NCI-H748 treated with DMSO at 0.1 percent for 48 hours (cell line): ENCODE measurements around the gene PGS1.
A peak's percentile ranks its signal among the peaks of the same experiment; 100 is the strongest.
"Not testable (repeated sequence)": the region's sequence is repeated elsewhere in the genome, so short reads cannot be mapped to it uniquely, and the experiment has no call there.

Source experiments
- DNase-seq: peaks from one replicate; lab custom pipeline; 2025; lab: John Stamatoyannopoulos, UW

The PGS1 gene, protein sequence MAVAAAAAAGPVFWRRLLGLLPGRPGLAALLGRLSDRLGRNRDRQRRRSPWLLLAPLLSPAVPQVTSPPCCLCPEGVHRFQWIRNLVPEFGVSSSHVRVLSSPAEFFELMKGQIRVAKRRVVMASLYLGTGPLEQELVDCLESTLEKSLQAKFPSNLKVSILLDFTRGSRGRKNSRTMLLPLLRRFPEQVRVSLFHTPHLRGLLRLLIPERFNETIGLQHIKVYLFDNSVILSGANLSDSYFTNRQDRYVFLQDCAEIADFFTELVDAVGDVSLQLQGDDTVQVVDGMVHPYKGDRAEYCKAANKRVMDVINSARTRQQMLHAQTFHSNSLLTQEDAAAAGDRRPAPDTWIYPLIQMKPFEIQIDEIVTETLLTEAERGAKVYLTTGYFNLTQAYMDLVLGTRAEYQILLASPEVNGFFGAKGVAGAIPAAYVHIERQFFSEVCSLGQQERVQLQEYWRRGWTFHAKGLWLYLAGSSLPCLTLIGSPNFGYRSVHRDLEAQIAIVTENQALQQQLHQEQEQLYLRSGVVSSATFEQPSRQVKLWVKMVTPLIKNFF

DNA sequence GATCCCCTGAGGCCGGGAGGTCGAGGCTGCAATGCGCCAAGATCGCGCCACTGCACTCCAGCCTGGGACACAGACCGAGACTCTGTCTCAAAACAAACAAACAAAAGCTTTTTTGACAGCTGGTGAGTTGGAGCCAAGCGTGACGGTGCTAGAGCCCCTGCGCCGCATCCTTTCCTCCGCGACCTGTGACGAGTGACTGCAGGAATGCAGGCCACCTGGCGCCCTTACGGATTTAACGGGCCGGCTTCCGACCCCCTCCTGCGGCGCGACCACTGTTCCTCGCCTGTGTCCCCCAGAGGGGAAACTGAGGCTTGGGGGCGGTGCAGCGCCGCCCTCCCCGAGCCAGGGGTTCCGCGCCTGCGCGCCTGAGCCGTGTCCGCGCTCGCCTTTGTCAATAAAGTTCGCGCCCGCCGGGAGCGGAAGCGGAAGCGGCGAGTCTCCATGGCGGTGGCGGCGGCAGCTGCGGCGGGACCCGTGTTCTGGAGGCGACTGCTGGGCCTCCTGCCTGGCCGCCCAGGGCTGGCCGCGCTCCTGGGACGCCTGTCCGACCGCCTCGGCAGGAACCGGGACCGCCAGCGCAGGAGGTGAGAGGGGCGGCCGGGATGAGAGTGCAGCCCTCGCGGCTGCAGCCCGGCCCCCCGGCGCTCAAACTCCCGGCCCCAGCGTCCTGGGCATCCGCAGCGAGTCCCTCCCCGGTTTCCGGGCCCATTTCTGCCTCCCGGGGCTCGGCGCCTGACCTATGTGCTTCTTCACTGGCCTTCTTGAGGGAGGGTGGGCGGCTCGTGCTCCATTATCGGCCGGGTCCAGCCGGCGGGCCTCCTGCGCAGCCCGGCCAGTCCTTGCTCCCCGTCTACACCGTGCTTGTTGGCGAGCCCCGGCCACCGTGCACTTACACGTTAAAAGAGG is at the start of gene PGS1:
TSS of gene PGS1 (plus strand) at position 425 of the 906 bp plus-strand sequence. CDS start at position 442, 17 bp downstream.
- DNase-seq: peak; percentile 18

DNA sequence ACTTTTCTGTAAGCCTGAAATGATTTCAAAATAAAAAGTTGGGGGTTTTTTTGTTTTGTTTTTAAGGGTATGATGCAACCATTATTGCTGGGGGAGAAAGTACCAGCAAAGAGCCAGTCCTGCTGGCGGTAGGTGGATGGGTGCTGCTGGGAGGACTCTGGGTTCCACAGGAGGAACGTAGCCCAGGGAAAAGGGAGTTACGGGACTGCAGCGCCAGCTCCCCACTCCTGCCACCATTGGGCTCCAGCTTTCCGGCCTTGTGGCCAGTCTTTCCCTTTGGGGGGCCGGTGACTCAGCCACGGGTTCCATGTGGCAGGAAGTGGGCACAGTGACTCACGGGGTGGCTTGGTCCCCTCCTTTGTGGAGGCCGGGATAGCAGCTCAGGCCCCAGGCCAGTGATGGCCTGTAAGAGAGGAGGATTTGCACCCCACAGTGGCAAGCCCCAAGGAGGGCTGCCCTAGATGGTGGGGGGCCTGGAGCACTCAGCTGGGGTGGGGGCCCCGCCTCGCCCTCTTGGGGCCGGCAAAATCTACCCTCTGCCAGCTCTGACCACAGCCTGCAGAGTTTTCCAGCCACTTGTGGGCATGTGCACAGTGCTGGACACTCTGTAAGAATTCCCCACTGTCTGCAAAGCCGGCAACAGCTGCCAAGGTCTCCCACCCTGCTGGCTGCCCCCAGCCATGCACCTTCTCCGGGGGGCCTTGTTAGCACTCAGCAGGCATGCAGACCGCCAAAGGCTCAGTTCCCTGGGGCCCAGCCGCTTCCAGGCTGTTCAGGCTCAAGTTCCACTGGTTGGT is 49.0 kb upstream of the PGS1 start:
- DNase-seq: no peak

DNA sequence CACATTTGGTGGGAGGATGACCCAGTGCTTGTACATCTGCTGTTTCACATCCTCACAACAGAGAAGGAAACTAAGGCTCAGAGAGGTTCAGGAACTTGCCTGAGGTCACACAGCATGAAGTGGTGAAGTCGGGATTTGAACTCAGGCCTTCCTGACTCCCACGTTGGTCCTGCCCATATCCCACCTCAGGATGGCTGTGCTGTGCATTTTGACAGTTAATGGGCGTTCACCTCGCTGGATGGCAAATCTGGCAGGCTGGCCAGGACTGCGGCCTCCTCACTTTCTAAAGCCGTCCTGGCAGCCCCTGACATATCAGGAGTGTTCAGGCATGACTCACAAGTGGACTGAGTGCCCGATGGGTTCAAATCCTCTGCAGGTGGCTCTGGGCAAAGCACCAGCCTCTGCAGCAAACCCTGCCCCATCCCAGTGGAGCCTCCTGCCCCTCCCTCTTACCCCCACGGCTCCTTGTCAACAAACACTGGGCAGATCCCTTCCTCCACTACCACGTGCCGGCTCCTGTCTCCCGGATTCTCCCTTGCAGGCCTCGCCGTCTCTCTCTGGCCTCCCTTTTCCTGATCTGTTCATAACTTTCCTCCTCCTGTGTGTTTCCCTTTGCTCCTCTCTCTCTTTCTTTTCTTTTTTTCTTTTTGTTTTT is 47.8 kb upstream of the PGS1 start:
- DNase-seq: no peak

DNA sequence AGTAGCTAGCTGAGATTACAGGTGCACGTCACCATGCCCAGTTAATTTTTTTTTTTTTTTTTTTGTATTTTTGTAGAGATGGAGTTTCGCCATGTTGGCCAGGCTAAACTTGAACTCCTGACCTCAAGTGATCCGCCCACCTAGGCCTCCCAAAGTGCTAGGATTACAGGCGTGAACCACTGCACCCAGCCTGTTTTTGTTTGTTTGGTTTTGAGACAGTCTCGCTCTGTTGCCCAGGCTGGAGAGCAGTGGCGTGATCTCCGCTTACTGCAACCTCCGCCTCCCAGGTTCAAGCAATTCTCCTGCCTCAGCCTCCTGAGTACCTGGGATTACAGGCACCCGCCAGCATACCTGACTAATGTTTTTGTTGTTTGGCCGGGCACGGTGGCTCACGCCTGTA is 47.1 kb upstream of the PGS1 start:
- DNase-seq: not testable (repeated sequence)

DNA sequence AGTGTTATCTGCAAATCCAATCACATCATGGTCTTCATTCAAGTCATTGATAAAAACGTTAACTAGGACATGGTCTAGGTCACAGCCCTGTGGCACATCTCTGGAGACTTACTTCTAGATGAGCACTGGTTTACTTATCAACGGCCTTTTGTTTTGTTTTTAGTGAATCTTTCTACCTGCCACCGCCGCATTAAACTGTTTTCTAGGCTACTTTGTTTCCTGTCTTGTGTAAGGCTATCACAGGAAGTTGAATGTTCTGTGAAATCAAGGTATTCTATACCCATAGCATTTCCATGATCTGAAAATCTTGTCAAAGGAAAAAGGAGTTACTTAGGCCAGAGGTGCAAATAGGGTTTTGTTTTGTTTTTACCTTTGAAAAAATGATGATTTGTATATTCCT is 45.5 kb upstream of the PGS1 start:
- DNase-seq: no peak

DNA sequence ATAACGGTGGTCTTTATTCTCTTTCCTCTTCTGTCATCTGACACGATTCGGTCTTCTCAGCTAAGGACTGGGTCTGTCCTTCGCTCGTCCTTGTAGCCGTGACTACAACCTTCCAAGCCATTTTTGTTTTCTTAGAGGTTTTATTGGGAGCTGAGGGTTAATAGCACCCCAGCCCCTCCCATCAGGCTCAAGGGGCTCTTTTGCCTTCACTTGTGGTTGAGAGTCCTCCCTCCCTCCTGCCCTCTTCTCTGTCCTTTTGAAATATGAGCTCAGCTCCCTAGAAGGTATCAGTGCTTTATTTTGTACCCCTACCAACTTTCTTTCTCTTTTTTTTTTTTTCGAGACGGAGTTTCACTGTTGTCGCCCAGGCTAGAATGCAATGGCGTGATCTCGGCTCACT is 43.2 kb upstream of the PGS1 start:
- DNase-seq: no peak

DNA sequence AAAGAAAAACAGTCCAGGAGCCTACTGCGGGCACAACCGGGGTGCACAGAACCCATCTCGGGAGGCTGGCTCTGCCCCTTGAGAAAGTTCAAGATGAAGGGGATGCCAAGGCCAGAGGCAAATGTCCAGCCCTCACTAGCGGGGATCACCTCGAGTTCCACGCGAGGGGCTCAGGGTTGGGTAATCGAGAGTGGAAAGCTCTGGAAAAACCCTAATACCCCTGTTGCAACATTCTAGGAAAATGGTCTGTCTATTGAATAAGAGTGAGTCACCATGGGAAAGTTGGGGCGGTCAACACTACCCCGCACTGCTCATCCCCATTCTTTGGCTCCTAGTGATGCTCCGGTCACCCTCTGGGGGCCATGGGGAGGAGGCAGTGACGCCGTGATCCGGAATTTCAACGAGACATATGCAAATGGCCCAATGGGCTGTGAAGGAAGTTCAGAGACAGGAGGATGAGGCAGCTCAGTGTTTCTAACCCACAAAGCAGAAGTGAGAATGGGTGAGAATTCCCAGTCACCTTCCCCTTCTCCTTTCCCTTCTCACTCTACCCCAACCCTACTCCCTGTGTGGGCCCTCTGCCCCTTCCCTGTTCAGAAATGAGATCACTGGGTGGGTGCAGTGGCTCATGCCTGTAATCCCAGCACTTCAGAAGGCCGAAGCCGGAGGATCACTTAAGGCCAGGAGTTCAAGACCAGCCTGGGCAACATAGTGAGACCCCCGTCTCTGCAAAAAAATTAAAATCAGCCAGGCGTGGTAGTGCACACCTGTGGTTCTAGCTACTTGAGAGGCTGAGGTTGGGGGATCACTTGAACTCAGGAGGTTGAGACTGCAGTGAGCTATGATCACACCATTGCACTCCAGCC is 41.0 kb upstream of the PGS1 start:
- no peak for DNase-seq

DNA sequence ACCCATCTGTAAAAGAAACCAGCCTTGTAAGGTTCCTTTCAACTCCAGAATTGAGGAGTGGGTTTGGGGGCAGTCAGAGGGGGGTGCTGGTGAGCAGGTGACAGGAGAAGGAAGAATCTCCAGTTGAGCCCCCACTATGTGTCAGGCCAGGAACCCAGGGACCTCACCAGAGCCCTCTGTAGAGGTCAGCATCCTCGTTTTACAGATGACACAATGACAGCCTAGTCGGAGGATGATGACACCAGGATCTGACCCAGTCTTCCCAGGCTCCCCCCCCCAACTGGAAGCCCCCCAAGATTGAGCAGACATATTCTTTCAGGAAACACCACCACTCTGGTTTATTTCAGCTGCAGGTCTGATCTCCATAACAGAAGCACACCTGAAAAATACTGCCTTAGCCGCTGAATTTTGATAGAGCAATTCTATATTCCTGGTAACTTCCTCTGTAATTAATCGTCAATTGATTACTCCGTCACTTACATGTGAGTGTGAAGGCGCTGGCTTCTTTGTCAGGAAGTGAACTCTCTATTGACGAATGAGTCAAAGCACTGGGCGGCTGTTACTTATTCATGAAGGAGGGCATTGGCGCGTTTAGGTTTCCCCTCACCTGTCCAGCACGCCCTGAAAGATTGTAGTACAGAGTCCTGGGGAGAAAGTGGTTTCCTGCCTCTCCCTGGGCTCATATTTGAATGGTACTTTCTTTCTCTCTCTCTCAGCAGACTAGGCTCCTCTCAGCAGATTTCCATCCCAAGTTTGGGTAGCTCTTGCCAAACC is 39.8 kb upstream of the PGS1 start:
- DNase-seq: no peak

DNA sequence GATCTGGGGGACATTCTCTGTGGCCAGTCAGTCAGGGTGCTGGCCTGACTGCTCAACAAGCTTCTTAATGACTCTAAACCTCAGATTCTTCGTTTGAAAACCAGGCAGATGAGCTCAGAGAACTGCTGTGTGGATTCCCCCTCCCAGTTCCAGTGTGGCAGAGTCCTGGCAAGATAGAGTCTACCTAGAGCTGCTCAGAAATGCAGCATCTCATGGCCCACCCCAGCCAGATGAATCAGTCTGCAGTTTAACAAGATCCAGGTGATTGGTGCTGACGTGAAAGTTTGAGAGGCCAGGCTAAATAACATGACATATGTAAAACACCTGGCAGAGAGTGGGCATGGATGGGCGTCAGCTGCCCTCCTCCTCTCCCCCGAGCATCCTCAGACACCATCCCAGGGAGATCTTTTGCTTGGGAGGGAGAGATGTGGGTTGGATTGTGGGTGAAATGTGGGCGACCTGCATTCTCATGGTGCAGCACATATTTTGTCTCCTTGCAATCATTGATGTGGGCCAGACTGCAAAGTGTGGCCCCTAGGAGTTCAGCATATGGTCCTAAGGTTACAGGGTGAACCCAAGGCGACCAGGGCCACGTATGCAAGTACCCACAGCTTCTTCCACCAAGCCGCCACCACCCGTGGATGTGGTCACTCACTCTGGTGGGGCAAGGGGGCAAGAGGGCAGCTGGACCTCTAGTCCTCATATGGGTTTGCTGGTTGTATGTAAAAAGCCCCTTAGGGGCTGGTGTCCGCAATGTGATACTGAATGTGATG is 38.1 kb upstream of the PGS1 start:
- DNase-seq: no peak

DNA sequence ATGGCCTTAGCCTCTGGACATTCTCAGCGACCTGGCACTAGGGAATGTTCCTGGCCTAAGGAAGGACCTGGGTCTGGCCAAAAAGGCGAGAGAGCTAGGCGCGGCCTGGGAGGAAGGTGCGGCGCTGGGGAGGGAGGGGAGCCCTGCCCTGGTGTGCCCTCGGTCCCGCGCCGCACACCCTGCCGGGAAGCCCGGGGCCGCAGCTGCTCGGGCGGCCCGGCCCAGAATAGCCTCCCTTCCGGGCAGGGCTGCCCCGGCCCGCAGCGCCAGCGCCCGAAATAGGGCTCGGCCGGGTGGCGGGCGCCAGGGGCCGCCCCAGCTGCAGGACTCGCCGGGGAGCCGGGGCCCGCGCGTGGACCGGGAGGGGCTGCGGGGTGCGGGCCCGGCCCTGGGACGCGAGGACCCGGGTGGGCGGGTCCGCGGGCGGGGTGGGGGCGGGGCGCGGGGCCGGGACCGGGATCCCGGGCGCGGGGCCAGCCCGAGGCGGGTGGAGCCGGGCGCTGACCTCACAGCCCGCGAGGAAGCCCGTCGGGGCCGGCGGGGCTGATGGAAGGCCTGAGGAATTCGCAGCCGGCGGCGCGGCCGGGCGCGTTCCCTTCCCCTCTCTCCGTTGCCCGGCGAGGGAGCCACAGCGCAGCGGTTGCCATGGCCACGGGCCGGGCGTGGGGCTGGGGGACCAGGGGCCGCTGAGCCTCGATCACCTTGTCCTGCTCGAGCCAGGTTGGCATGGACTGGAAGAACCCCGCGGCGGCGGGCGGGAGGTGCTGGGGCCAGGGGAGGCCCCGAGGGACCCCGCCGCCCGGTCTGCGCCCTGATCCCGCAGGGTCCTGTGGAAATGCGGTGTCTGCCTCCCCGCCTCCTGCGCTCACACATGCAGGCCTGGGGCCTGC is 36.6 kb upstream of the PGS1 start:
- DNase-seq: no peak

DNA sequence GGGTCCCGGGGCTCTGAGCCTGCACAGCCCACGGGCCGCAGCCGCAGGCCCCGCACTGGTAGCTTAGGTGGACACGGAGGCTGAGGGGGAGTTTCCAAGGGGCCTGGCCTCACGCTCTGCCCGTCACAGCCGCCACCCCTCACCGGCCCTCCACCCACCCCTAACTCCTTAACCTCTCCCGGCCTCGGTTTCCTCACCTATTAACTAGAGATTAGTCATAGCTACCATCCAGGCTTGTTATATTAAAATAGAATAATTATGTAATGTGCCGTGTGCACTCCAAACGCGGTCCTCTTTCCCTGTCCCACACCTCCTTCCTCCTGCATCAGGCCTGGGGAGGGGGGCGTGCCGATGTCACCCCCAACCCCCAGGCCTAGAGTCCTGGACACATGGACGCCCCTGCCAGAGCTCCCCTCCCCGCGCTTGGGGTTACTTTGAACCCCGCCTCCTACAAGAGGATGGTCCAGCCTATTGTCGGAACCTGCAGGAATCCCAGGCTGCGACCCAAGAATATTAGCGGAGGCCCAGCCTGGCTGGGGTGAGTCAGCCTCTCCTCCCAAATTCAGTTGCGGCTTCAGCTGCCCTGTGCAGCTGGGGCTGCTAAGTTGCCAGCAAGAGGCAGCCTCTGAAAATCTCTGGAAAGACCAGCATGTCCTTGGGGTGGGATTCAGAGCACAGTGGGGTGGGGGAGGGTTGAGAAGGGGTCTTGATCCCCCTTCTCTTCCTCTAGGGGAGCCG is 35.8 kb upstream of the PGS1 start:
- DNase-seq: no peak

DNA sequence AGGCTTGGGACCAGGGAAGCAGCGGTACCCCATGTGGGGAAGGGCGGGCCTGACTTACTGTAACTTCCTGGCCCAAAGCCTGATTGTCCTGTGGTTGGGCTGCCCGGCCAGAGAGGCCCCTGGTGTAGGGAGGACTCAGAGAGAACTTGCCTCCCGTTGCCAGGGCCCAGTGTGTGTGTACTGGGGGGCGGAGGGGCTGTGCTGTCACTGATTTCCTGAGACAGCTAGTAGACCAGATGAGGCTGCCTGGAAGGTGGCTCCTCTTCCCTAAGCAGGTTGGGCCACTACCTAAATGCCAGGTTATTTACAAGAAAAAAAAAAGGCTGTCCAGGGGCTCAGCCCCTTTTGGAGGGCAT is 35.3 kb upstream of the PGS1 start:
- DNase-seq: no peak

DNA sequence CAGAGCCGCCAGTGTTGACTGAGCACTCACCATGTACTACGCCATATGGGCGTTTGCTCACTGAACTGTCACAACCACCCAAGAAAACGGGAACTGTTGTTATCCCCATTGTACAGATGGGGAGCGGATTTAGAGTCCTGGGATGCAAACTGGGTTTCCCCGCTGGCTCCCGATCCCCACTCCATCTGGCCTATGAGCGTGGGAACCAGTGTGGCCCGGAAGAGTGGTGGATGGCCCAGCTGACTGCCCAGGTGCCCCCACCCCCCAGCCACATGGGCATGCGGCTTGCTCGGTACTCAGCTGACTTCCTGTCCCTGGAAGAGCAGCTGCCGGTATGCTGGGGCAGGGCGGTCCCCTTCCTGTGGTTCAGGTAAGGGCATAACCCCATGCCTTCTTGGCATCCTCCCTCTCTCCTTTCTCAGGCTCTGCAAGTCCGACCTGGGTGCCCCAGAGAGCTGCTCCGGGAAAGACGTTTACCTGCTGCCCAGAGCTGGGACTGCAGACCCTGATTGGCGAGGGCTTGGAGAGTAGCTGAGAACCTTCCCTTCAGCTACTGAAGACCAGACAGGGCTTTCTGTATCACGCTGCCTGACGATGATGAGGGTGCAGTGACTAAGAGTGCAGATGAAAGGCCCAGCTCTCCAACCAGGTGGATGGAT is 34.8 kb upstream of the PGS1 start:
- no peak for DNase-seq

DNA sequence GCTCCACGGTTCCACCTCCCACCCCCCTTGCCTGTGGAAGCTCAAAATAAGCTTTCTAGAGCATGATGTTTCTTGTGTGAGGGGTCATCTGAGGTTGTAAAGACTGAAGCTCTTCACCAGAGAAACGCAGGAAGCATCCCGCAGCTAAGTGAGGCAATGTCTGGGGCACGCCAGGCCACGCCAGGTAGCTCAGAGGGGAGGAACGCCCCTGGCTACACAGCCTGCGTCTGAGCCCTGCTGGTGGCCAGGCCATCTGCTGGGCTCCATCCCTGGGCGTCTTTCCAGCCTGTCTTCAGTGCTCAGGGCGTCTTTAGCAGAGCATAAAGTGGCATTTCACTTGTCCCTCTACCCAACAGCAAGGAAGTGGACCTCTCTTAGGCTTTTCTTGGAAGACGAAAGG is 33.8 kb upstream of the PGS1 start:
- no peak for DNase-seq

DNA sequence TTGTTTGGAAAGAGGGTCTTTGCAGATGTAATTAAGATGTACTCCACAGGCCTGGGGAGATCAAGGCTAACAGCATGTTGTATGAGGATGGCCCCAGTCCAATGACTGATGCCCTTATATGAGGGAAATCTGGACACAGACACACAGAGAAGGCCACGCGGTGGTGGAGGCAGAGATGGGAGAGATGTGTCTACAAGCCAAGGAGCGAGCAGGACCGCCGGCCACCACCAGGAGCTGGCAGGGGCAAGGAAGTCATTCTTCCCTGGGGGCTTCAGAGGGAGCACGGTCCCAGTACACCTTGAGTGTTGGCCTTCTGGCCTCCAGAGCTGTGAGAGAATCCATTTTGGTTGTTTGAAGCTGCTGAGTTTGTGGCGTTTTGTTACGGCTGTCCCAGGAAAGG is 33.3 kb upstream of the PGS1 start:
- no peak for DNase-seq

DNA sequence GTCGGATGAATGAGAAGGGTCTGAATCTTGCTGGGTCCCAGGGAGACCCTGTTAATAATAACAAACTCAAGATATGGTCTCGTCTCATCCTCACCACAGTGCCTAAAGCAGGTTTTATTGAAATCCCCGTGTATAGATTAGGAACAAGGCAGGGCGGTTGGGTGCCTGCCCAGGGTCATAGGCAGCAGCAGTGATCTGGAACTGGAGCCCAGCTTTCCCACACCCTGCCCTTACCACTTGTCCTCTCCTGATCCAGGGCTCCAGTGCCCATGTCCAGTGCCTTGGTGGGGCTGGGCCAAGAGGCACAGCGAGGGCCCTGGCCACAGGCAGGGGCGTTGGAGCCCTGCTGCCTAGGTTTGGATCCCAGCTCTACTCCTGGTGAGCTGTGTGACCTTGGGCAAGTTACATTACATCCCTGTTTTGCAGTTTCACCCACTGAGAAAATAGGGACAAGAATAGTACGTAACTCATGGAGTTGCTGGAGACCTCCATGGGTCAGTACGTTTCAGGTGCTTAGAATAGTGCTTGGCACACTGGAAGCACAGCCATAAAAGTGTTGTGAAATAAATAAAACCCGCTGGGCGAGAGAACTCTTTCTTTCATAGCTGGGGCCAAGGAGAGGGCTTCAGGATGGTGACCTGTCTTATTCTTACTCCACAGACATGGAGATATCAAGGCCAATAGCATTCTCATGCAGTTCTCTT is 32.5 kb upstream of the PGS1 start:
- no peak for DNase-seq
